ENCODE measurements around the gene OPCML.

GRCh38 chr11:133491680-133492383, 40.5 kb downstream of the OPCML start:
- TF ChIP-seq EZH2 (IDR thresholded peaks at IDR 0.05; ENCODE audit: borderline replicate concordance, low read length) (no peak), CTCF (conservative IDR thresholded peaks at IDR 0.05 in 1 of 2, IDR thresholded peaks at IDR 0.05 in 1 of 2; ENCODE audit: extremely low read depth in 1 of 2, insufficient read depth in 1 of 2, low read depth in 1 of 2, low read length in 2 of 2) (no peak)

All from mammary epithelial cell (primary cell).